GM12878 (cell line): Measurements from ENCODE around the gene ACTR1A. TPM values are rescaled to one million over a fixed set of nuclear protein-coding genes. Genes with fewer than 3 reads are reported as not detected.

Experiments
- ATAC-seq: fragments of 200-7000 bp; cut with Tn5 transposase; 3 replicates; pipeline ENCODE4 v1.9.1; 2020; ENCODE audit warnings: mild to moderate bottlenecking, moderate library complexity
- BruUV-seq: library from RNA; stranded (reverse); fragments of 400-500 nt; replicated peaks from 2 replicates; lab custom pipeline; 2021; lab: Mats Ljungman, UMichigan
- CTCF ChIA-PET: fragments of 300-600 bp; sonication (Branson Sonifier 250); formaldehyde crosslinking; extraction: SDS; loops from one replicate; lab custom pipeline; 2021; ENCODE audit warnings: inconsistent platforms; lab: Yijun Ruan, JAX
- POLR2A ChIA-PET: fragments of 350-600 bp; formaldehyde crosslinking; extraction: SDS; loops from one replicate; lab custom pipeline; 2021; ENCODE audit warnings: inconsistent platforms; lab: Charles Lee
- RAD21 ChIA-PET: fragments of 300-600 bp; sonication (Branson Sonifier 250); formaldehyde crosslinking; loops from one replicate; lab custom pipeline; 2023; ENCODE audit warnings: antibody characterized with exemption; ENCODE audit not compliant: unreplicated experiment; lab: Charles Lee
- SMC1A ChIA-PET: fragments of 300-600 bp; sonication (Branson Sonifier 250); formaldehyde crosslinking; loops from one replicate; lab custom pipeline; 2023; ENCODE audit not compliant: unreplicated experiment, uncharacterized antibody; lab: Charles Lee
- DNase-seq: peaks from one replicate; pipeline ENCODE4 v3.0.0-alpha.2; 2011; ENCODE audit warnings: low read depth, low spot score
- FAIRE-seq: peaks from 3 replicates; lab custom pipeline; 2011; peaks lifted over from hg19 to GRCh38; lab: Jason Lieb, UNC
- H2AFZ ChIP-seq: 2 replicates; pipeline ENCODE4 v1.6.0; 2011; ENCODE audit warnings: low read depth, low read length, control low read depth; ENCODE audit not compliant: control insufficient read depth
- H3K27ac ChIP-seq: 2 replicates; pipeline ENCODE4 v1.5.1; 2011; ENCODE audit warnings: control low read depth; ENCODE audit not compliant: control insufficient read depth, insufficient read depth
- H3K27me3 ChIP-seq, 2 experiments: replicated peaks in 1 of 2; 2 replicates each; pipeline versions ENCODE4 v1.6.0 to v1.6.1; 2011; ENCODE audit warnings: low read length in 1 of 2; ENCODE audit not compliant: control insufficient read depth in 2 of 2, insufficient read depth in 2 of 2
- H3K36me3 ChIP-seq, 2 experiments: 2 replicates each; pipeline ENCODE4 v1.5.1; 2011; ENCODE audit warnings: low read length in 1 of 2; ENCODE audit not compliant: control insufficient read depth in 2 of 2, insufficient read depth in 2 of 2
- H3K4me1 ChIP-seq: 2 replicates; pipeline ENCODE4 v1.6.1; 2011; ENCODE audit warnings: mild to moderate bottlenecking, low read length, moderate library complexity, mixed read lengths; ENCODE audit not compliant: control insufficient read depth, insufficient read depth
- H3K4me2 ChIP-seq: 2 replicates; pipeline ENCODE4 v1.6.0; 2011; ENCODE audit warnings: control low read depth; ENCODE audit not compliant: control insufficient read depth, insufficient read depth
- H3K4me3 ChIP-seq: fragments of 200-600 bp; sonication (generic); 2 replicates; pipeline ENCODE4 v1.5.1; 2016
- H3K79me2 ChIP-seq: 2 replicates; pipeline ENCODE4 v1.6.0; 2011; ENCODE audit warnings: low read length; ENCODE audit not compliant: control insufficient read depth, insufficient read depth
- H3K9ac ChIP-seq: 2 replicates; pipeline ENCODE4 v1.8.0; 2011; ENCODE audit warnings: low read length, control low read depth, mixed read lengths; ENCODE audit not compliant: control insufficient read depth, insufficient read depth
- H3K9me3 ChIP-seq: replicated peaks from 3 replicates; pipeline ENCODE4 v1.5.1; 2011; ENCODE audit warnings: mild to moderate bottlenecking, low read length; ENCODE audit not compliant: control insufficient read depth, insufficient read depth
- H4K20me1 ChIP-seq: 2 replicates; pipeline ENCODE4 v1.6.0; 2011; ENCODE audit not compliant: control insufficient read depth, insufficient read depth
- BMI1 ChIP-seq: fragments of 450-650 bp; IDR thresholded peaks from 2 replicates; pipeline ENCODE4 v1.6.1; 2016; ENCODE audit warnings: mild to moderate bottlenecking, moderate library complexity, borderline replicate concordance
- GATAD2B ChIP-seq: fragments of 450-650 bp; conservative IDR thresholded peaks from 2 replicates; pipeline ENCODE4 v1.6.1; 2017; ENCODE audit warnings: low read depth, mild to moderate bottlenecking, moderate library complexity
- HCFC1 ChIP-seq: fragments of 150-350 bp; IDR thresholded peaks from 2 replicates; pipeline ENCODE4 v1.6.1; 2014; ENCODE audit warnings: low read length
- KLF5 ChIP-seq: fragments of 450-650 bp; IDR thresholded peaks from 2 replicates; pipeline ENCODE4 v1.6.1; 2014; ENCODE audit warnings: mild to moderate bottlenecking; ENCODE audit not compliant: partially characterized antibody
- POLR2AphosphoS2 ChIP-seq: IDR thresholded peaks from 2 replicates; pipeline ENCODE4 v1.6.1; 2011; ENCODE audit warnings: low read depth, mild to moderate bottlenecking, low read length, improper control_type of control experiment, moderate library complexity
- RAD51 ChIP-seq: fragments of 450-650 bp; IDR thresholded peaks from 2 replicates; pipeline ENCODE4 v1.6.1; 2016; ENCODE audit warnings: moderate library complexity, mild to moderate bottlenecking, inconsistent platforms
- SIX5 ChIP-seq: IDR thresholded peaks from 2 replicates; pipeline ENCODE4 v1.6.1; 2011; ENCODE audit warnings: mild to moderate bottlenecking, low read depth, low read length, moderate library complexity; ENCODE audit not compliant: severe bottlenecking
- TAF1 ChIP-seq: IDR thresholded peaks from 2 replicates; pipeline ENCODE4 v1.6.1; 2011; ENCODE audit warnings: mild to moderate bottlenecking, low read depth, low read length, borderline replicate concordance
- ZNF217 ChIP-seq: fragments of 450-650 bp; IDR thresholded peaks from 2 replicates; pipeline ENCODE4 v1.6.1; 2017; ENCODE audit warnings: antibody characterized with exemption, mild to moderate bottlenecking
- WGBS: methylation state at CpG from one replicate; pipeline ENCODE4 v1.1.6; 2016; ENCODE audit warnings: low lambda C conversion rate; ENCODE audit not compliant: insufficient replicate concordance, insufficient coverage; ENCODE audit errors: missing lambda C conversion rate; 5-methylcytosine and 5-hydroxymethylcytosine counted together
- in situ Hi-C: fragments of 300-500 bp; cut with MboI; formaldehyde crosslinking; loops from 9 replicates; pipeline ENCODE4 v1.14.3; 2018; ENCODE audit warnings: mixed read lengths
- intact Hi-C: fragments of 100-400 bp; cut with micrococcal nuclease; formaldehyde crosslinking; loops from one replicate; pipeline ENCODE4 v1.14.2; 2022; ENCODE audit not compliant: unreplicated experiment
- polyA plus RNA-seq, 11 experiments: library from polyadenylated mRNA; depleted of rRNA in 4 of 11; unstranded in 6 of 11; stranded (reverse) in 5 of 11; fragments of >200 nt; fragmentation: Nextera tagmentation in 4 of 11; fragmentation: Illumina TruSeq in 1 of 11; extraction: Ambion mirVana in 4 of 11; extraction: Trizol in 1 of 11; gene quantifications; 1 replicate in 1 of 11; 2 replicates in 10 of 11; pipeline versions ENCODE4 v1.2.1 to v1.2.3, GENCODE V29; 2011 to 2016; ENCODE audit warnings: inconsistent platforms in 2 of 11, missing spikeins in 2 of 11, low read depth in 1 of 11
- total RNA-seq, 4 experiments: library from RNA; depleted of rRNA in 3 of 4; stranded (reverse); fragments of >200 nt in 3 of 4; fragmentation: Illumina TruSeq in 1 of 4; extraction: Trizol in 1 of 4; gene quantifications; 2 replicates each; pipeline versions ENCODE4 v1.2.1 to v1.2.3, GENCODE V29; 2013 to 2021
- TF ChIP-seq, protein P1 (sequence below): IDR thresholded peaks from 2 replicates; pipeline ENCODE4 v1.6.1; 2011; ENCODE audit warnings: low read depth, low read length, improper control_type of control experiment, borderline replicate concordance
- TF ChIP-seq, protein P2 (sequence below): fragments of 450-650 bp; formaldehyde crosslinking; IDR thresholded peaks from 2 replicates; pipeline ENCODE4 v1.4.0; 2022; ENCODE audit warnings: mild to moderate bottlenecking, moderate library complexity
- TF ChIP-seq, protein P3 (sequence below): IDR thresholded peaks from 2 replicates; pipeline ENCODE4 v1.6.1; 2012; ENCODE audit warnings: low read depth, low read length, improper control_type of control experiment

ACTR1A gene
- total and polyA plus RNA-seq, 10 of the 15 experiments (the other 5 are each of a cell fraction or from before 2014, with no cell fraction given): 43.0 to 110 (median 78.9) TPM

DNA sequence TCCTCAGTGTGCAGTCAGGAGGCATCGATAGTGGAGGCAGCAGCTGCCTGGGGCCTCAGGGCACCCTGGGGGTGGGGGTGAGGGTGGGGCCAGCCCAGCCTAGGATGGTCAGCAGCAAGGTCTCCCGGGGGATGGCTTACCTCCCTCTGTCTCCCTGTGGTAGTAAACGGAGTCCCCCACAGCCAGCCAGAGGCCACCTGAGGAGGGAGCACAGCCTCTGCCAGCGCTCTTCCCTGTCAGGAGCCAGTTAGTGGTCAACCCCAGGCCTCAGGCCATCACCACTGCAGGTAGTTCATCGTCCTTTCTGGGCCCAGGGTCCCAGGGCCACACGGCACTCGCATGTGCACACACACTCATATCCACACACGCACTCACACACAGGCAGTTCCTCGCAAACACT lies 22.1 kb downstream of the ACTR1A start:
- TF ChIP-seq RAD51: no peak
- Histone ChIP-seq H2AFZ (no peak overlapping the region), H3K9me3 (no peaks in the 10 kb centered on the region), H3K9ac (no peak overlapping the region), H4K20me1 (no peaks in the 10 kb centered on the region; the same call in 1 of the 2 replicates), H3K4me2 (no peak overlapping the region), H3K27ac (no peak overlapping the region), H3K36me3 (peaks cover 28 to 49% of the 10 kb centered on the region in 2 experiments), H3K4me3 (no peak overlapping the region), H3K79me2 (no peaks in the 10 kb centered on the region), H3K27me3 (no peaks in the 10 kb centered on the region), H3K4me1 (no peaks in the 10 kb centered on the region)
- ChIA-PET CTCF (interaction anchor here (0.7 to 3.7 kb wide), 10 partner anchors 16 to 311 kb away, joined by 3 to 42 read pairs (median 14); partner anchors contain the start of gene ELOVL3), POLR2A (interaction anchor here (0.8 kb wide), 1 partner anchor 87 kb away, joined by 3 read pairs; no protein-coding TSS in a partner anchor), SMC1A (interaction anchor here (0.9 to 3.3 kb wide), 4 partner anchors 87 to 251 kb away, joined by 3 to 24 read pairs (median 12); no protein-coding TSS in a partner anchor), RAD21 (interaction anchor here (0.8 to 3.8 kb wide), 6 partner anchors 19 to 250 kb away, joined by 3 to 23 read pairs (median 10); partner anchors contain the start of gene ACTR1A)
- ATAC-seq (no peak), DNase-seq (no peak), FAIRE-seq (no peak)
- in situ Hi-C loops: no loop called here
- BruUV-seq: no TSS peak
- 89% methylated on average over 9 of the region's 9 CpGs for WGBS
- intact Hi-C loops: no loop called here

DNA sequence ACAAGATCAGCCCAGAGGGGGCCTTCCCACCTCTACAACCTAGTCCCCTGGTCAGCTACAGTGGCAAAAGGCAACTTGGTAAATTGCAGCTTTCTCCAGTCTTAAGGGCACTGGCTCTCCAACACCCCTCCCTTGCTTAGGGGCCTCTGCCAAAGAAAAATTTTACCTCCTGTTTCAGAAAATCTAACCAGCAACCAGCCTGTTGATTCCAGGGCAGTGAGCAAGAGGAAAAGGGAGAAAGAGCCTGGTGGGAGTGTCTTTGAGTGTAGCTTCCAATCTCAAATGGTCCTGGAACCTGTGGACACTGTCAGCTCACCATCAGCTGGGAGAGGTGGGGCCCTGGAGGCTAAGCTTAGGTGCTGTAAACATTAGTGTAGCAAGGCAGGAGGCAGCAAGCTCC lies 22.9 kb downstream of the ACTR1A start:
- in situ Hi-C loops (no loop called here), intact Hi-C loops (loop anchor here (1.0 to 5.0 kb wide), 3 partner anchors 85 to 252 kb away; partner anchors contain the start of gene ELOVL3)
- H3K27ac ChIP-seq: no peak overlapping the region
- ATAC-seq (no peak), DNase-seq (no peak), FAIRE-seq (no peak)
- ChIA-PET POLR2A (interaction anchor here (0.8 to 1.2 kb wide), 4 partner anchors 30 to 86 kb away, joined by 3 read pairs; no protein-coding TSS in a partner anchor), CTCF (interaction anchor here (0.6 to 3.7 kb wide), 27 partner anchors 8 to 260 kb away, joined by 3 to 42 read pairs (median 5); partner anchors contain the start of genes ACTR1A, C10orf95 and ELOVL3), RAD21 (interaction anchor here (0.5 to 3.8 kb wide), 20 partner anchors 18 to 318 kb away, joined by 3 to 23 read pairs (median 4); partner anchors contain the start of genes ACTR1A and CUEDC2), SMC1A (interaction anchor here (0.9 to 3.3 kb wide), 11 partner anchors 17 to 290 kb away, joined by 3 to 24 read pairs (median 3); partner anchors contain the start of genes ACTR1A and C10orf95)
- no peaks in the 10 kb centered on the region for H3K27me3 ChIP-seq
- no peak overlapping the region for H2AFZ ChIP-seq
- no peaks in the 10 kb centered on the region; the same call in 1 of the 2 replicates for H4K20me1 ChIP-seq
- H3K4me2 ChIP-seq: no peak overlapping the region
- no peaks in the 10 kb centered on the region for H3K79me2 ChIP-seq
- BruUV-seq: no TSS peak
- H3K36me3 ChIP-seq: peaks cover 22 to 43% of the 10 kb centered on the region in 2 experiments
- H3K4me1 ChIP-seq: no peaks in the 10 kb centered on the region
- no peak overlapping the region for H3K9ac ChIP-seq
- no peak overlapping the region for H3K4me3 ChIP-seq
- H3K9me3 ChIP-seq: no peaks in the 10 kb centered on the region
- TF ChIP-seq, protein P1, sequence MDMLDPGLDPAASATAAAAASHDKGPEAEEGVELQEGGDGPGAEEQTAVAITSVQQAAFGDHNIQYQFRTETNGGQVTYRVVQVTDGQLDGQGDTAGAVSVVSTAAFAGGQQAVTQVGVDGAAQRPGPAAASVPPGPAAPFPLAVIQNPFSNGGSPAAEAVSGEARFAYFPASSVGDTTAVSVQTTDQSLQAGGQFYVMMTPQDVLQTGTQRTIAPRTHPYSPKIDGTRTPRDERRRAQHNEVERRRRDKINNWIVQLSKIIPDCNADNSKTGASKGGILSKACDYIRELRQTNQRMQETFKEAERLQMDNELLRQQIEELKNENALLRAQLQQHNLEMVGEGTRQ: no peak
- no peak for TF ChIP-seq BMI1
- no peak for TF ChIP-seq ZNF217
- no peak for TF ChIP-seq GATAD2B
- TF ChIP-seq POLR2AphosphoS2: no peak
- no peak for TF ChIP-seq KLF5
- TF ChIP-seq TAF1: no peak
- no peak for TF ChIP-seq SIX5
- TF ChIP-seq, protein P2, sequence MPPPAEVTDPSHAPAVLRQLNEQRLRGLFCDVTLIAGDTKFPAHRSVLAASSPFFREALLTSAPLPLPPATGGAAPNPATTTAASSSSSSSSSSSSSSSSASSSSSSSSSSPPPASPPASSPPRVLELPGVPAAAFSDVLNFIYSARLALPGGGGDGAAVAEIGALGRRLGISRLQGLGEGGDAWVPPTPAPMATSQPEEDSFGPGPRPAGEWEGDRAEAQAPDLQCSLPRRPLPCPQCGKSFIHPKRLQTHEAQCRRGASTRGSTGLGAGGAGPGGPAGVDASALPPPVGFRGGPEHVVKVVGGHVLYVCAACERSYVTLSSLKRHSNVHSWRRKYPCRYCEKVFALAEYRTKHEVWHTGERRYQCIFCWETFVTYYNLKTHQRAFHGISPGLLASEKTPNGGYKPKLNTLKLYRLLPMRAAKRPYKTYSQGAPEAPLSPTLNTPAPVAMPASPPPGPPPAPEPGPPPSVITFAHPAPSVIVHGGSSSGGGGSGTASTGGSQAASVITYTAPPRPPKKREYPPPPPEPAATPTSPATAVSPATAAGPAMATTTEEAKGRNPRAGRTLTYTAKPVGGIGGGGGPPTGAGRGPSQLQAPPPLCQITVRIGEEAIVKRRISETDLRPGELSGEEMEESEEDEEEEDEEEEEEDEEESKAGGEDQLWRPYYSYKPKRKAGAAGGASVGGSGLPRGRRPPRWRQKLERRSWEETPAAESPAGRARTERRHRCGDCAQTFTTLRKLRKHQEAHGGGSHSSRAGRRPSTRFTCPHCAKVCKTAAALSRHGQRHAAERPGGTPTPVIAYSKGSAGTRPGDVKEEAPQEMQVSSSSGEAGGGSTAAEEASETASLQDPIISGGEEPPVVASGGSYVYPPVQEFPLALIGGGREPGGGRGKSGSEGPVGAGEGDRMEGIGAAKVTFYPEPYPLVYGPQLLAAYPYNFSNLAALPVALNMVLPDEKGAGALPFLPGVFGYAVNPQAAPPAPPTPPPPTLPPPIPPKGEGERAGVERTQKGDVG: no peak
- TF ChIP-seq, protein P3, sequence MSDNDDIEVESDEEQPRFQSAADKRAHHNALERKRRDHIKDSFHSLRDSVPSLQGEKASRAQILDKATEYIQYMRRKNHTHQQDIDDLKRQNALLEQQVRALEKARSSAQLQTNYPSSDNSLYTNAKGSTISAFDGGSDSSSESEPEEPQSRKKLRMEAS: no peak
- no peak for TF ChIP-seq HCFC1
